HL-60 (cell line): Measurements from ENCODE around the gene IRF8.

Experiments
- DNase-seq, 2 experiments: peaks; one replicate each; pipeline ENCODE4 v3.0.0-alpha.2; 2010 to 2020; ENCODE audit warnings: low read depth in 1 of 2, low spot score in 1 of 2
- H3K27ac ChIP-seq: fragments of 250-450 bp; sonication (Bioruptor Pico); replicated peaks from 2 replicates; pipeline ENCODE4 v1.5.1; 2020; ENCODE audit warnings: mild to moderate bottlenecking, moderate library complexity
- H3K27me3 ChIP-seq: fragments of 250-450 bp; sonication (Bioruptor Pico); 2 replicates; pipeline ENCODE4 v1.5.1; 2021; ENCODE audit warnings: mild to moderate bottlenecking, moderate library complexity; ENCODE audit not compliant: insufficient read depth, poor library complexity, severe bottlenecking
- H3K4me3 ChIP-seq: replicated peaks from 2 replicates; pipeline ENCODE4 v1.5.1; 2011; ENCODE audit warnings: mild to moderate bottlenecking, control low read depth, low read length; ENCODE audit not compliant: insufficient read depth
- CTCF ChIP-seq: IDR thresholded peaks from one replicate; pipeline ENCODE4 v1.5.1; 2011; ENCODE audit warnings: low read length, control low read depth, inconsistent platforms; ENCODE audit not compliant: insufficient read depth
- GABPA ChIP-seq: IDR thresholded peaks from 2 replicates; pipeline ENCODE4 v1.6.1; 2012; ENCODE audit warnings: low read depth
- POLR2AphosphoS5 ChIP-seq: IDR thresholded peaks from 2 replicates; pipeline ENCODE4 v1.6.1; 2012; ENCODE audit warnings: low read depth
- REST ChIP-seq: IDR thresholded peaks from 2 replicates; pipeline ENCODE4 v1.6.1; 2012; ENCODE audit warnings: low read depth; ENCODE audit not compliant: insufficient replicate concordance
- SPI1 ChIP-seq: IDR thresholded peaks from 2 replicates; pipeline ENCODE4 v1.6.1; 2012; ENCODE audit warnings: low read depth, mild to moderate bottlenecking, borderline replicate concordance

IRF8 gene

GRCh38 chr16:85927959-85928358 is 29.0 kb downstream of the IRF8 start:
- Histone ChIP-seq H3K27me3 (no peaks in the 10 kb centered on the region), H3K27ac (peak overlapping the region; percentile 50), H3K4me3 (no peak overlapping the region)
- DNase-seq, result no peak
- TF ChIP-seq GABPA, result no peak
- no peak for TF ChIP-seq CTCF
- no peak for TF ChIP-seq POLR2AphosphoS5
- no peak for TF ChIP-seq REST
- TF ChIP-seq SPI1, result no peak

- peak; percentile 87 to 92 for DNase-seq
- Histone ChIP-seq H3K27ac (peak overlapping the region; percentile 51), H3K4me3 (no peak overlapping the region), H3K27me3 (no peaks in the 10 kb centered on the region)
- no peak for TF ChIP-seq GABPA
- peak; percentile 17; the same call in 1 of the 2 replicates for TF ChIP-seq SPI1
- TF ChIP-seq CTCF, result no peak
- no peak for TF ChIP-seq REST
- TF ChIP-seq POLR2AphosphoS5, result peak; percentile 94
Measured at GRCh38 chr16:85928401-85928820, 29.4 kb downstream of the IRF8 start.

GRCh38 chr16:85929259-85929721 is 30.3 kb downstream of the IRF8 start:
- Histone ChIP-seq H3K27me3 (no peaks in the 10 kb centered on the region), H3K27ac (peak overlapping the region; percentile 51)

More at GRCh38 chr16:85929259-85929721, 30.3 kb downstream of the IRF8 start:
- DNase-seq, result no peak
- no peak overlapping the region for H3K4me3 ChIP-seq
- TF ChIP-seq REST (no peak), SPI1 (no peak), GABPA (no peak), CTCF (no peak), POLR2AphosphoS5 (no peak)
